HepG2 (cell line): ENCODE measurements around the gene EGFL8. TPM values are rescaled to one million over a fixed set of nuclear protein-coding genes. Genes with fewer than 3 reads are reported as not detected.

ENCODE experiments used
- ATF4 ChIP-seq, 2 experiments: fragments of 450-650 bp in 1 of 2; sonication (generic) in 1 of 2; formaldehyde crosslinking; IDR thresholded peaks; 2 replicates each; pipeline versions ENCODE4 v1.5.0 to v1.8.0; 2020 to 2022; ENCODE audit warnings: mild to moderate bottlenecking in 1 of 2, missing genetic modification reagents in 1 of 2
- GABPA ChIP-seq, 2 experiments: IDR thresholded peaks; 2 replicates each; pipeline ENCODE4 v1.6.1; 2011 to 2016; ENCODE audit warnings: low read depth in 2 of 2, low read length in 1 of 2, missing biosample characterization in 1 of 2, missing genetic modification characterization in 1 of 2
- HNRNPUL1 ChIP-seq: fragments of 200-400 bp; formaldehyde crosslinking; IDR thresholded peaks from 2 replicates; pipeline ENCODE4 v1.6.1; 2017; ENCODE audit warnings: low read depth, mild to moderate bottlenecking, low read length, moderate library complexity
- HOXA7 ChIP-seq: sonication (generic); formaldehyde crosslinking; IDR thresholded peaks from 2 replicates; pipeline ENCODE4 v1.8.1; 2022; ENCODE audit warnings: mild to moderate bottlenecking, missing genetic modification reagents, moderate library complexity
- IRF1 ChIP-seq: sonication (generic); formaldehyde crosslinking; IDR thresholded peaks from 2 replicates; pipeline ENCODE4 v1.4.0; 2020; ENCODE audit warnings: low read depth, mild to moderate bottlenecking, missing genetic modification reagents
- JDP2 ChIP-seq: sonication (generic); formaldehyde crosslinking; IDR thresholded peaks from 2 replicates; pipeline ENCODE4 v1.8.1; 2022; ENCODE audit warnings: missing genetic modification reagents, borderline replicate concordance
- KAT2B ChIP-seq: fragments of 150-350 bp; IDR thresholded peaks from 2 replicates; pipeline ENCODE4 v1.6.1; 2014; ENCODE audit warnings: low read depth, low read length, borderline replicate concordance
- NR2F1 ChIP-seq, 2 experiments: fragments of 450-650 bp in 1 of 2; formaldehyde crosslinking in 1 of 2; IDR thresholded peaks; 2 replicates each; pipeline versions ENCODE4 v1.5.0 to v1.6.1; 2016 to 2020; ENCODE audit warnings: mild to moderate bottlenecking in 1 of 2, missing compliant biosample characterization in 1 of 2, missing genetic modification reagents in 1 of 2, moderate library complexity in 1 of 2
- NR2F6 ChIP-seq, 2 experiments: IDR thresholded peaks; 2 replicates each; pipeline ENCODE4 v1.6.1; 2016; ENCODE audit warnings: antibody characterized with exemption in 1 of 2, mild to moderate bottlenecking in 1 of 2
- RFX5 ChIP-seq: IDR thresholded peaks from 2 replicates; pipeline ENCODE4 v1.6.1; 2011; ENCODE audit warnings: low read depth, low read length, improper control_type of control experiment
- SSRP1 ChIP-seq: IDR thresholded peaks from 2 replicates; pipeline ENCODE4 v1.6.1; 2016; ENCODE audit warnings: control low read depth
- ZBTB37 ChIP-seq: sonication (generic); formaldehyde crosslinking; IDR thresholded peaks from 2 replicates; pipeline ENCODE4 v1.4.0; 2020; ENCODE audit warnings: mild to moderate bottlenecking, missing genetic modification reagents
- ZNF207 ChIP-seq: fragments of 450-650 bp; IDR thresholded peaks from 2 replicates; pipeline ENCODE4 v1.6.1; 2016; ENCODE audit warnings: antibody characterized with exemption, borderline replicate concordance
- ZNF335 ChIP-seq: sonication (generic); formaldehyde crosslinking; IDR thresholded peaks from 2 replicates; pipeline ENCODE4 v1.4.0; 2020; ENCODE audit warnings: missing genetic modification reagents
- ZNF431 ChIP-seq: sonication (generic); formaldehyde crosslinking; IDR thresholded peaks from 2 replicates; pipeline ENCODE4 v1.9.0; 2022; ENCODE audit warnings: missing genetic modification reagents, low read depth, mild to moderate bottlenecking, borderline replicate concordance
- ZNF589 ChIP-seq: sonication (generic); formaldehyde crosslinking; conservative IDR thresholded peaks from 2 replicates; pipeline ENCODE4 v1.8.0; 2022; ENCODE audit warnings: mild to moderate bottlenecking, moderate library complexity, missing genetic modification reagents
- ZNF609 ChIP-seq: sonication (generic); formaldehyde crosslinking; IDR thresholded peaks from 2 replicates; pipeline ENCODE4 v1.4.0; 2020; ENCODE audit warnings: mild to moderate bottlenecking, missing genetic modification reagents, borderline replicate concordance
- polyA plus RNA-seq, 8 experiments: library from polyadenylated mRNA; depleted of rRNA in 3 of 8; stranded (reverse) in 7 of 8; unstranded in 1 of 8; fragments of >200 nt; fragmentation: Illumina TruSeq in 4 of 8; extraction: Trizol in 4 of 8; gene quantifications; 2 replicates each; pipeline versions ENCODE4 v1.2.1 to v1.2.3, GENCODE V29; 2011 to 2016; ENCODE audit warnings: low read depth in 4 of 8, missing spikeins in 1 of 8, mixed read lengths in 1 of 8; ENCODE audit not compliant: insufficient read depth in 1 of 8
- total RNA-seq, 5 experiments: library from RNA; depleted of rRNA; stranded (reverse); fragments of >200 nt; fragmentation: Illumina TruSeq; extraction: Trizol; gene quantifications; 2 replicates each; pipeline ENCODE4 v1.2.3, GENCODE V29; 2016; ENCODE audit warnings: low read depth in 1 of 5
- TF ChIP-seq, protein P1 (sequence below): sonication (generic); formaldehyde crosslinking; IDR thresholded peaks from 2 replicates; pipeline ENCODE4 v1.4.0; 2020; ENCODE audit warnings: mild to moderate bottlenecking, missing genetic modification reagents

EGFL8 gene
- total and polyA plus RNA-seq, 2 of the 13 experiments (the other 11 are each of a cell fraction or from before 2014, with no cell fraction given) = 10.0 to 11.5 TPM

GRCh38 chr6:32176476-32177182, 12.2 kb downstream of the EGFL8 start (continued):
- TF ChIP-seq ZBTB37 (CRISPR knock-in tag) (no peak), ATF4 (CRISPR knock-in tag; IDR thresholded peaks at IDR 0.05) (no peak), JDP2 (CRISPR knock-in tag) (no peak), ZNF431 (CRISPR knock-in tag) (no peak), ZNF589 (CRISPR knock-in tag) (0 out of 2 replicates have a peak, but pooled peaks have one; percentile 19), ZNF335 (CRISPR knock-in tag) (no peak), GABPA (IDR thresholded peaks at IDR 0.05; ENCODE audit: low read depth, low read length) (no peak), GABPA (CRISPR knock-in tag; IDR thresholded peaks at IDR 0.05; ENCODE audit: low read depth) (0 out of 2 replicates have a peak, but pooled peaks have one; percentile 3), NR2F1 (CRISPR knock-in tag; IDR thresholded peaks at IDR 0.05) (no peak), ZNF609 (no peak), RFX5 (no peak), KAT2B (no peak), HOXA7 (CRISPR knock-in tag) (no peak), IRF1 (CRISPR knock-in tag) (no peak), NR2F6 (IDR thresholded peaks at IDR 0.05) (peak; percentile 48; the same call in 1 of the 2 replicates), NR2F6 (CRISPR knock-in tag; IDR thresholded peaks at IDR 0.05) (no peak), HNRNPUL1 (no peak), SSRP1 (CRISPR knock-in tag) (no peak; the same call in 1 of the 2 replicates), ZNF207 (no peak)
- TF ChIP-seq, protein P1, sequence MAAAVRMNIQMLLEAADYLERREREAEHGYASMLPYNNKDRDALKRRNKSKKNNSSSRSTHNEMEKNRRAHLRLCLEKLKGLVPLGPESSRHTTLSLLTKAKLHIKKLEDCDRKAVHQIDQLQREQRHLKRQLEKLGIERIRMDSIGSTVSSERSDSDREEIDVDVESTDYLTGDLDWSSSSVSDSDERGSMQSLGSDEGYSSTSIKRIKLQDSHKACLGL = no peak
